ENCODE measurements around the gene CFAP410.

CFAP410 gene

GRCh38 chr21:44331209-44331608 is 8.0 kb downstream of the CFAP410 start:
- no peak for DNase-seq (ENCODE audit: low read depth, low spot score)
- no peak overlapping the region for H3K4me3 ChIP-seq (ENCODE audit: low read depth, low read length)
- TF ChIP-seq CTCF (IDR thresholded peaks at IDR 0.05; ENCODE audit: low read depth, low read length), result no peak
- in situ Hi-C loops (cut with HindIII; ENCODE audit: low sequenced_read_pairs), result no loop called here

GRCh38 chr21:44330698-44331097 is 8.5 kb downstream of the CFAP410 start:
- no peak for TF ChIP-seq CTCF (IDR thresholded peaks at IDR 0.05; ENCODE audit: low read depth, low read length)
- no peak for DNase-seq (ENCODE audit: low read depth, low spot score)
- H3K4me3 ChIP-seq (ENCODE audit: low read depth, low read length), result no peak overlapping the region
- in situ Hi-C loops (cut with HindIII; ENCODE audit: low sequenced_read_pairs), result no loop called here

GRCh38 chr21:44329971-44330681 is 9.1 kb downstream of the CFAP410 start:
- in situ Hi-C loops (cut with HindIII; ENCODE audit: low sequenced_read_pairs), result no loop called here
- no peak for DNase-seq (ENCODE audit: low read depth, low spot score)
- no peak for TF ChIP-seq CTCF (IDR thresholded peaks at IDR 0.05; ENCODE audit: low read depth, low read length)
- H3K4me3 ChIP-seq (ENCODE audit: low read depth, low read length), result no peak overlapping the region

- no peak for TF ChIP-seq CTCF (IDR thresholded peaks at IDR 0.05; ENCODE audit: low read depth, low read length)
- H3K4me3 ChIP-seq (ENCODE audit: low read depth, low read length), result no peak overlapping the region
- DNase-seq (ENCODE audit: low read depth, low spot score), result no peak
- in situ Hi-C loops (cut with HindIII; ENCODE audit: low sequenced_read_pairs), result no loop called here
Observed at GRCh38 chr21:44329086-44329889, 9.9 kb downstream of the CFAP410 start.

GRCh38 chr21:44328242-44328895 is 10.8 kb downstream of the CFAP410 start:
- in situ Hi-C loops (cut with HindIII; ENCODE audit: low sequenced_read_pairs), result no loop called here
- no peak for DNase-seq (ENCODE audit: low read depth, low spot score)
- no peak overlapping the region for H3K4me3 ChIP-seq (ENCODE audit: low read depth, low read length)
- TF ChIP-seq CTCF (IDR thresholded peaks at IDR 0.05; ENCODE audit: low read depth, low read length), result no peak

- no peak for TF ChIP-seq CTCF (IDR thresholded peaks at IDR 0.05; ENCODE audit: low read depth, low read length)
Observed at GRCh38 chr21:44327603-44327974, 11.6 kb downstream of the CFAP410 start.

More at GRCh38 chr21:44327603-44327974, 11.6 kb downstream of the CFAP410 start:
- in situ Hi-C loops (cut with HindIII; ENCODE audit: low sequenced_read_pairs), result no loop called here
- H3K4me3 ChIP-seq (ENCODE audit: low read depth, low read length), result no peak overlapping the region
- no peak for DNase-seq (ENCODE audit: low read depth, low spot score)
